GM06990 (cell line): ENCODE results near the gene NUCKS1.
"Not testable (repeated sequence)": the region's sequence is repeated elsewhere in the genome, so short reads cannot be mapped to it uniquely, and the experiment has no call there.

Source experiments
- DNase-seq: peaks from one replicate; pipeline ENCODE4 v3.0.0-alpha.2; 2011; ENCODE audit not compliant: insufficient read length; ENCODE audit errors: extremely low read depth
- H3K27me3 ChIP-seq: replicated peaks from 2 replicates; pipeline ENCODE4 v1.6.0; 2011; ENCODE audit warnings: low read length; ENCODE audit not compliant: control insufficient read depth, insufficient read depth
- H3K36me3 ChIP-seq: 2 replicates; pipeline ENCODE4 v1.5.1; 2011; ENCODE audit warnings: low read length; ENCODE audit not compliant: control insufficient read depth, insufficient read depth
- H3K4me3 ChIP-seq: replicated peaks from 2 replicates; pipeline ENCODE4 v1.5.1; 2011; ENCODE audit warnings: low read depth, mild to moderate bottlenecking, control low read depth, low read length
- TF ChIP-seq, protein P1 (sequence below): IDR thresholded peaks from 2 replicates; pipeline ENCODE4 v1.5.1; 2011; ENCODE audit warnings: low read length, control low read depth, mild to moderate bottlenecking, inconsistent platforms; ENCODE audit not compliant: insufficient read depth, poor library complexity, severe bottlenecking

Gene NUCKS1

DNA sequence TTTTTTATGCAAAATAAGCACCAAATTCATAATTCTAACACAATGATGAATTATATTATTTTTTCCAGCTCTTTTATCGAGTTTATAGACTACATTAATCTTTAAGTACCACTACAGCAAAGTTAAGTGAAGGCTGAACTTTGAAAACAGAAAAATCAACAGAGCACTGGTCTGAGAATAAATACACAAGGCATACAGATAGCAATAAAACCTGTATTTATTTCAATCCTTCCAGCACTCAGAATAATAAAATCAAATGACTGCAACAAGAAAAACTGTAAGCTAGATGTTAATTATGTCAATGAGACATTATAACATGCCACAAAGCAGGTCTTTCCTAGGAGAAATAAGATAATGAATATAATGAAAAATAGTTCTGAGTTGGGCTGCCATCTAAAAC is 24.5 kb downstream of the NUCKS1 start:
- DNase-seq = no peak
- peaks cover 2% of the 10 kb centered on the region for H3K36me3 ChIP-seq
- H3K27me3 ChIP-seq = no peaks in the 10 kb centered on the region
- no peak overlapping the region for H3K4me3 ChIP-seq
- TF ChIP-seq, protein P1, sequence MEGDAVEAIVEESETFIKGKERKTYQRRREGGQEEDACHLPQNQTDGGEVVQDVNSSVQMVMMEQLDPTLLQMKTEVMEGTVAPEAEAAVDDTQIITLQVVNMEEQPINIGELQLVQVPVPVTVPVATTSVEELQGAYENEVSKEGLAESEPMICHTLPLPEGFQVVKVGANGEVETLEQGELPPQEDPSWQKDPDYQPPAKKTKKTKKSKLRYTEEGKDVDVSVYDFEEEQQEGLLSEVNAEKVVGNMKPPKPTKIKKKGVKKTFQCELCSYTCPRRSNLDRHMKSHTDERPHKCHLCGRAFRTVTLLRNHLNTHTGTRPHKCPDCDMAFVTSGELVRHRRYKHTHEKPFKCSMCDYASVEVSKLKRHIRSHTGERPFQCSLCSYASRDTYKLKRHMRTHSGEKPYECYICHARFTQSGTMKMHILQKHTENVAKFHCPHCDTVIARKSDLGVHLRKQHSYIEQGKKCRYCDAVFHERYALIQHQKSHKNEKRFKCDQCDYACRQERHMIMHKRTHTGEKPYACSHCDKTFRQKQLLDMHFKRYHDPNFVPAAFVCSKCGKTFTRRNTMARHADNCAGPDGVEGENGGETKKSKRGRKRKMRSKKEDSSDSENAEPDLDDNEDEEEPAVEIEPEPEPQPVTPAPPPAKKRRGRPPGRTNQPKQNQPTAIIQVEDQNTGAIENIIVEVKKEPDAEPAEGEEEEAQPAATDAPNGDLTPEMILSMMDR = no peak

DNA sequence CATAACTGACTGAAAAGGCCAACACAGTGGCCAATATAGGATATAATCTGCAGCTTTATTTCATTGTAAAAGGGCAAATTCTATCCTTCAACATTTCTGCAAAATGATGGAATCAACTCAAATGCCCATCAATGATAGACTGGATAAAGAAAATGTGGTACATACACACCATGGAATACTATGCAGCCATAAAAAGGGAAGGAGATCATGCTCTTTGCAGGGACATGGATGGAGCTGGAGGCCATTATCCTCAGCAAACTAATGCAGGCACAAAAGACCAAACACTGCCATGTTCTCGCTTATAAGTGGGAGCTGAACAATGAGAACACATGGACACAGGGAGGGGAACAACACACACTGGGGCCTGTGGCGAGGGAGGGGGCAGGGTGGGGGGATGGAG is 29.2 kb downstream of the NUCKS1 start:
- not testable (repeated sequence) for H3K36me3 ChIP-seq, H3K27me3 ChIP-seq, H3K4me3 ChIP-seq, DNase-seq

GRCh38 chr1:205719762-205720161 is 30.2 kb downstream of the NUCKS1 start:
- Histone ChIP-seq H3K27me3 (no peaks in the 10 kb centered on the region), H3K36me3 (peaks cover 12% of the 10 kb centered on the region), H3K4me3 (no peak overlapping the region)
- TF ChIP-seq, protein P1 = no peak
- no peak for DNase-seq

- peaks cover 12% of the 10 kb centered on the region for H3K36me3 ChIP-seq
- H3K27me3 ChIP-seq = no peaks in the 10 kb centered on the region
- TF ChIP-seq, protein P1 = no peak
- H3K4me3 ChIP-seq = no peak overlapping the region
- no peak for DNase-seq
Measured at GRCh38 chr1:205719015-205719414, 31.0 kb downstream of the NUCKS1 start.

DNA sequence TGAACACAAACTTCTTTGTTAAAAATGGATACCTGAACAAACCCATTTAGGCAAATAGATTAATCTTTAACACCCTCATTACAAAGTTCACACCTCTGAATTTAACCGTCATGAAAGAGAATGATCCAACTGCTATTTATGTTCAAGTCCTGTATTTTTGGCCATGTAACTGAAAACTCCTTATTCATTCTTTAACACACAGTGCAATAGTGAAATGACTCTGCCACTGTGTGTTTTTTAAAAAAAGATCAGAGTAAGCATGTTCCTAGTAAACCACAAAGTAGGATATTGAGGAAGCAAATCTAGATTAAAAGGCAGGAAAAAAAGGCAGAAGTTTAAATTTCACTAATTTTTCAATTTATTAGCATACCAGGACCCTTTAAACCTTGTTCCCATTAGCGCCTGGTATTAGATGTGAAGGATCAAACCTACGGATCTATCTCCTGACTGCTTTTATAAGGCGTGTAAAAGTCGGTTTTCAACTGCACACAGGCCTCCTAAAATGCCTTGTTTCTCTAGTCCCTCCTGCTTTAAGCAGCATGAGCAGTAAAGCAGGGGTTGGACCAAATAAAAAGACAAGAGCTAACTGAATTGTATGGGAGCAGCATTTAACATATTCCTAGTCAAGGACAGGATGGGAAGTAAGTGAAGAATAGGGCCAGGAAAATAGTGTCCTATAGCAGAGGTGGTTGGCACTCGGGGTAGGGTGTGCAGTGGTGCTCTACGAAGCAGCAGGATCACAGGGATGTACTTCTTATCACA is 33.4 kb downstream of the NUCKS1 start:
- peaks cover 10% of the 10 kb centered on the region for H3K36me3 ChIP-seq
- TF ChIP-seq, protein P1 = no peak
- H3K4me3 ChIP-seq = no peak overlapping the region
- H3K27me3 ChIP-seq = no peaks in the 10 kb centered on the region
- DNase-seq = no peak

DNA sequence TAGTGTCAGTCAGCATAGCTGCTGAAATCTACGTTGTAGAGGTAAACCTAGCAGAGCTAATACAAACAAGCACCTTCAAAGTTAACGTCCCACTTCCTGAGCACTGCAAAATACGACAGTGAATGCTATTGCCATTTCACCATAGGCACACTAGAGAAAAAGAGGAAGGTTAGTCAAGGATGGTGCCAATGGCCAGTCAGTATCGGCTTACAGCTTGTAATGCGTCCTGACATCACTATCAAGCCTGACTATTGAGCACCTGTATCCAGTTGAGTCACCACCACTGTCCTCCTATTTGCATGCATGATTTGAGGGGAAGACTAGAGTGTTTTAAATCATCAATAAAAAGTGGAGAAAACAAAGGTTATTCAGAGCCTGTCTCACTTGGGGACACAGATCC is 34.4 kb downstream of the NUCKS1 start:
- H3K36me3 ChIP-seq = peaks cover 10% of the 10 kb centered on the region

More for the DNA sequence above, 34.4 kb downstream of the NUCKS1 start:
- no peaks in the 10 kb centered on the region for H3K27me3 ChIP-seq
- DNase-seq = no peak
- H3K4me3 ChIP-seq = no peak overlapping the region
- TF ChIP-seq, protein P1 = no peak
